ENCODE measurements around the gene CHMP1B. TPM values are rescaled to one million over a fixed set of nuclear protein-coding genes. Genes with fewer than 3 reads are reported as not detected.

The CHMP1B gene
- total RNA-seq, 1 donor from 2014 or later, result 29.4 TPM

DNA sequence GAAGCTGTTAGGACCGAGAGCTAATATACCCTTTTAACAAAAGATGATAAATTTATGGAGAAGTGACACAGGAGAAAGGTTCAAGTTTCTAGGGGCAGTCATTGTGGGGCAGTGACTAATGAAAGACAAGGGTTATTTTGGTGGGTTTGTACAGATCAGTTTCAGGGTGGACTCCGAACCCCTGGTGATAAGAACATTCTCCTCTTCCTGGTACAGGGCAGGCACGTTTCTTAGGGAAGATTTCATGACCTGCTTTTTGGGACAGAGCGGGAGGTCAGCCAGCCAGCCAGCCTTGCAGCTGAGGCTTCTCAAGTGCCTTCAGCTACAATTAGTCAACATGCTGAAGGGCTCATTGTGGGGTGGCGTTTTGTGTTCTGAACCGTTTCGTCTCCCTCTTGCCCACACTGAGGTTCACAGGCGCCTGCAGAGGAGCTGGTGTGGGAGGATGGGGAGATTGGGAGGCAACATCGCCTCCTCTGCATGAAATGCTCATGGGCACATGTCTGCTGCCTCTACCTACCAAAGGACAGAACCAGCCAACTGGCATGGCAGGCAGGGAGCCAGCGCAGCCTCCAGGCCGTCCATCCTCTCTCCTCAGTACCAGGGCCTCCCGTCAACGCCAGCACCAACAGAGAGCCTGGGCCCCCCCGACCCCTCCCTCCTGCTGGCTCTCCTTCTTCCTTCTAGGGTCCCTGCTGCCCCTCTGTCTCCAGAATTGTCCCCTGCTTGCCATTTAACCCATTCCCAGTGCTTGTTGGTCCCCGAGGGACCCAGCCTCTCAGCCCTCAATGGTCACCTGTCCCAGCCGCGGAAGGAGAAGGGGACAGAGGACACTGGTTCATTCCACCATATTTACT lies 9.6 kb downstream of the CHMP1B start:
- POLR2A ChIA-PET, result no interaction called here
- ATAC-seq (ENCODE audit: low read depth), result no peak
- Mint-ChIP-seq H3K4me3 (no peak overlapping the region), H3K27me3 (peaks cover 4% of the 10 kb centered on the region), H3K36me3 (ENCODE audit: low read depth) (peaks cover 4% of the 10 kb centered on the region), H3K27ac (no peak overlapping the region), H3K4me1 (no peaks in the 10 kb centered on the region), H3K9me3 (no peaks in the 10 kb centered on the region)
- TF ChIP-seq, protein P1, sequence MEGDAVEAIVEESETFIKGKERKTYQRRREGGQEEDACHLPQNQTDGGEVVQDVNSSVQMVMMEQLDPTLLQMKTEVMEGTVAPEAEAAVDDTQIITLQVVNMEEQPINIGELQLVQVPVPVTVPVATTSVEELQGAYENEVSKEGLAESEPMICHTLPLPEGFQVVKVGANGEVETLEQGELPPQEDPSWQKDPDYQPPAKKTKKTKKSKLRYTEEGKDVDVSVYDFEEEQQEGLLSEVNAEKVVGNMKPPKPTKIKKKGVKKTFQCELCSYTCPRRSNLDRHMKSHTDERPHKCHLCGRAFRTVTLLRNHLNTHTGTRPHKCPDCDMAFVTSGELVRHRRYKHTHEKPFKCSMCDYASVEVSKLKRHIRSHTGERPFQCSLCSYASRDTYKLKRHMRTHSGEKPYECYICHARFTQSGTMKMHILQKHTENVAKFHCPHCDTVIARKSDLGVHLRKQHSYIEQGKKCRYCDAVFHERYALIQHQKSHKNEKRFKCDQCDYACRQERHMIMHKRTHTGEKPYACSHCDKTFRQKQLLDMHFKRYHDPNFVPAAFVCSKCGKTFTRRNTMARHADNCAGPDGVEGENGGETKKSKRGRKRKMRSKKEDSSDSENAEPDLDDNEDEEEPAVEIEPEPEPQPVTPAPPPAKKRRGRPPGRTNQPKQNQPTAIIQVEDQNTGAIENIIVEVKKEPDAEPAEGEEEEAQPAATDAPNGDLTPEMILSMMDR (IDR thresholded peaks at IDR 0.05), result no peak
- DNase-seq, result no peak
- CTCF ChIA-PET, result no interaction called here
- intact Hi-C loops (cut with micrococcal nuclease), result no loop called here

- TF ChIP-seq, protein P1 (IDR thresholded peaks at IDR 0.05), result no peak
- ChIA-PET CTCF (no interaction called here), POLR2A (no interaction called here)
- no peak for DNase-seq
- H3K27ac Mint-ChIP-seq, result no peak overlapping the region
- H3K36me3 Mint-ChIP-seq (ENCODE audit: low read depth), result no peaks in the 10 kb centered on the region
- H3K4me3 Mint-ChIP-seq, result no peak overlapping the region
- intact Hi-C loops (cut with micrococcal nuclease), result no loop called here
- H3K9me3 Mint-ChIP-seq, result no peaks in the 10 kb centered on the region
- peaks cover 6% of the 10 kb centered on the region for H3K27me3 Mint-ChIP-seq
- no peak for ATAC-seq (ENCODE audit: low read depth)
- no peaks in the 10 kb centered on the region for H3K4me1 Mint-ChIP-seq
These were observed 10.5 kb downstream of the CHMP1B start for GRCh38 chr18:11861583-11862288.

- no peak for ATAC-seq (ENCODE audit: low read depth)
- H3K27ac Mint-ChIP-seq, result no peak overlapping the region
- intact Hi-C loops (cut with micrococcal nuclease), result no loop called here
- no peaks in the 10 kb centered on the region for H3K36me3 Mint-ChIP-seq (ENCODE audit: low read depth)
- no peaks in the 10 kb centered on the region for H3K9me3 Mint-ChIP-seq
- no peak overlapping the region for H3K4me3 Mint-ChIP-seq
- ChIA-PET POLR2A (no interaction called here), CTCF (no interaction called here)
- DNase-seq, result no peak
- no peaks in the 10 kb centered on the region for H3K4me1 Mint-ChIP-seq
- peaks cover 6% of the 10 kb centered on the region for H3K27me3 Mint-ChIP-seq
- TF ChIP-seq, protein P1 (IDR thresholded peaks at IDR 0.05), result no peak
These were observed 11.4 kb downstream of the CHMP1B start for GRCh38 chr18:11862468-11863137.

DNA sequence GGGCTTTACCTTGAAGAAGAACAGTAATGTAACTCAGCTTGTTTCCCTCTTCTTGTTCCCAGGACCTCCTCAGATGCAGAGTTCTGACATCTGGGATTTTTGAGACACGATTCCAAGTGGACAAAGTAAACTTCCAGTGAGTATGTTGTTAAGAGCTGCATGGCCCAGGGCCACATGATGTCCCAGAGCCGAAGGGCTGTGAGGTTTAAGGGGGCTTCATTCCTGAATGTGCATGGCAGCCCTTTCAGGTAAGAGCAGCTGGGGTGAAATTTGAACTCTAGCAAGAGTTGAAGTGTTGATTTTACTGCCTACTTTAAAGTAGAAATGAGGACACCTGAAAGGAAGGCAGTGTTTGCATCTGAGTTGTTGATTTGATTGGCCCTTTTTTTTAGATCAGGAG lies 13.3 kb downstream of the CHMP1B start:
- intact Hi-C loops (cut with micrococcal nuclease), result no loop called here
- ChIA-PET CTCF (no interaction called here), POLR2A (no interaction called here)
- no peaks in the 10 kb centered on the region for H3K9me3 Mint-ChIP-seq
- H3K36me3 Mint-ChIP-seq (ENCODE audit: low read depth), result no peaks in the 10 kb centered on the region
- TF ChIP-seq, protein P1 (IDR thresholded peaks at IDR 0.05), result no peak
- ATAC-seq (ENCODE audit: low read depth) (no peak), DNase-seq (no peak)
- H3K4me3 Mint-ChIP-seq, result no peak overlapping the region
- H3K27ac Mint-ChIP-seq, result no peak overlapping the region
- H3K27me3 Mint-ChIP-seq, result peaks cover 8% of the 10 kb centered on the region
- H3K4me1 Mint-ChIP-seq, result peaks cover 9% of the 10 kb centered on the region

- H3K27ac Mint-ChIP-seq, result no peak overlapping the region
- H3K27me3 Mint-ChIP-seq, result peaks cover 8% of the 10 kb centered on the region
- intact Hi-C loops (cut with micrococcal nuclease), result no loop called here
- peaks cover 9% of the 10 kb centered on the region for H3K4me1 Mint-ChIP-seq
- ChIA-PET CTCF (no interaction called here), POLR2A (no interaction called here)
- no peaks in the 10 kb centered on the region for H3K9me3 Mint-ChIP-seq
- H3K4me3 Mint-ChIP-seq, result no peak overlapping the region
- TF ChIP-seq, protein P1 (IDR thresholded peaks at IDR 0.05), result no peak
- no peak for ATAC-seq (ENCODE audit: low read depth)
- no peaks in the 10 kb centered on the region for H3K36me3 Mint-ChIP-seq (ENCODE audit: low read depth)
- DNase-seq, result no peak
These were observed 13.9 kb downstream of the CHMP1B start for GRCh38 chr18:11865071-11865470.
